Activated naive CD4-positive, alpha-beta T cell treated with anti-CD3 and anti-CD28 coated beads, Interleukin-2, amount 50 U/mL, for 24 hours (primary cell): ENCODE measurements around the gene RNF44.

Source experiments
- H3K27ac Mint-ChIP-seq: one replicate; pipeline ENCODE4 v1.8.0; 2021; ENCODE audit warnings: mild to moderate bottlenecking, mixed read lengths
- H3K27me3 Mint-ChIP-seq: one replicate; pipeline ENCODE4 v1.8.0; 2021; ENCODE audit warnings: mixed read lengths
- H3K36me3 Mint-ChIP-seq: one replicate; pipeline ENCODE4 v1.8.0; 2021; ENCODE audit warnings: mixed read lengths
- H3K4me1 Mint-ChIP-seq: one replicate; pipeline ENCODE4 v1.8.0; 2021; ENCODE audit warnings: mixed read lengths
- H3K4me3 Mint-ChIP-seq: one replicate; pipeline ENCODE4 v1.8.0; 2021; ENCODE audit warnings: mild to moderate bottlenecking, mixed read lengths
- H3K9me3 Mint-ChIP-seq: one replicate; pipeline ENCODE4 v1.8.0; 2021; ENCODE audit warnings: mixed read lengths

Gene RNF44

GRCh38 chr5:176521699-176522263 is 15.4 kb downstream of the RNF44 start:
- Mint-ChIP-seq H3K27ac (peak overlapping the region; percentile 30), H3K4me1 (peaks cover 19% of the 10 kb centered on the region), H3K4me3 (no peak overlapping the region), H3K27me3 (no peaks in the 10 kb centered on the region), H3K36me3 (no peaks in the 10 kb centered on the region), H3K9me3 (no peaks in the 10 kb centered on the region)

GRCh38 chr5:176521286-176521685 is 15.9 kb downstream of the RNF44 start:
- H3K4me3 Mint-ChIP-seq = no peak overlapping the region
- H3K36me3 Mint-ChIP-seq = no peaks in the 10 kb centered on the region
- peaks cover 20% of the 10 kb centered on the region for H3K4me1 Mint-ChIP-seq
- no peak overlapping the region for H3K27ac Mint-ChIP-seq
- H3K27me3 Mint-ChIP-seq = no peaks in the 10 kb centered on the region
- H3K9me3 Mint-ChIP-seq = no peaks in the 10 kb centered on the region

- H3K27me3 Mint-ChIP-seq = no peaks in the 10 kb centered on the region
- H3K27ac Mint-ChIP-seq = no peak overlapping the region
- no peak overlapping the region for H3K4me3 Mint-ChIP-seq
- no peaks in the 10 kb centered on the region for H3K36me3 Mint-ChIP-seq
- no peaks in the 10 kb centered on the region for H3K9me3 Mint-ChIP-seq
- H3K4me1 Mint-ChIP-seq = peaks cover 20% of the 10 kb centered on the region
Measured at GRCh38 chr5:176519810-176520720, 17.1 kb downstream of the RNF44 start.

GRCh38 chr5:176517053-176517661 is 20.0 kb downstream of the RNF44 start:
- H3K9me3 Mint-ChIP-seq = no peaks in the 10 kb centered on the region
- no peaks in the 10 kb centered on the region for H3K36me3 Mint-ChIP-seq
- no peaks in the 10 kb centered on the region for H3K27me3 Mint-ChIP-seq
- peaks cover 18% of the 10 kb centered on the region for H3K4me1 Mint-ChIP-seq
- no peak overlapping the region for H3K27ac Mint-ChIP-seq
- no peak overlapping the region for H3K4me3 Mint-ChIP-seq

GRCh38 chr5:176515396-176515795 is 21.8 kb downstream of the RNF44 start:
- Mint-ChIP-seq H3K4me1 (peaks cover 13% of the 10 kb centered on the region), H3K36me3 (no peaks in the 10 kb centered on the region), H3K27ac (no peak overlapping the region), H3K27me3 (no peaks in the 10 kb centered on the region), H3K9me3 (no peaks in the 10 kb centered on the region), H3K4me3 (no peak overlapping the region)

- no peaks in the 10 kb centered on the region for H3K9me3 Mint-ChIP-seq
- H3K36me3 Mint-ChIP-seq = no peaks in the 10 kb centered on the region
- H3K27me3 Mint-ChIP-seq = no peaks in the 10 kb centered on the region
- no peak overlapping the region for H3K4me3 Mint-ChIP-seq
- peak overlapping the region; percentile 21 for H3K27ac Mint-ChIP-seq
- peaks cover 17% of the 10 kb centered on the region for H3K4me1 Mint-ChIP-seq
Measured at GRCh38 chr5:176514244-176514950, 22.8 kb downstream of the RNF44 start.

GRCh38 chr5:176513788-176514187 is 23.4 kb downstream of the RNF44 start:
- Mint-ChIP-seq H3K27ac (peak overlapping the region; percentile 21), H3K9me3 (no peaks in the 10 kb centered on the region), H3K27me3 (no peaks in the 10 kb centered on the region), H3K4me3 (no peak overlapping the region), H3K4me1 (peaks cover 17% of the 10 kb centered on the region), H3K36me3 (no peaks in the 10 kb centered on the region)

GRCh38 chr5:176508603-176509002 is 28.6 kb downstream of the RNF44 start:
- peaks cover 4% of the 10 kb centered on the region for H3K4me1 Mint-ChIP-seq
- H3K27ac Mint-ChIP-seq = no peak overlapping the region
- peaks cover 12% of the 10 kb centered on the region for H3K36me3 Mint-ChIP-seq
- no peaks in the 10 kb centered on the region for H3K27me3 Mint-ChIP-seq
- no peak overlapping the region for H3K4me3 Mint-ChIP-seq
- no peaks in the 10 kb centered on the region for H3K9me3 Mint-ChIP-seq

- H3K9me3 Mint-ChIP-seq = no peaks in the 10 kb centered on the region
- H3K27ac Mint-ChIP-seq = peak overlapping the region; percentile 55
- no peak overlapping the region for H3K4me3 Mint-ChIP-seq
- no peaks in the 10 kb centered on the region for H3K27me3 Mint-ChIP-seq
- H3K36me3 Mint-ChIP-seq = peaks cover 12% of the 10 kb centered on the region
- peaks cover 4% of the 10 kb centered on the region for H3K4me1 Mint-ChIP-seq
Measured at GRCh38 chr5:176507911-176508310, 29.3 kb downstream of the RNF44 start.

GRCh38 chr5:176503496-176503895 is 33.7 kb downstream of the RNF44 start:
- Mint-ChIP-seq H3K36me3 (peaks cover 19% of the 10 kb centered on the region), H3K27me3 (no peaks in the 10 kb centered on the region), H3K27ac (no peak overlapping the region), H3K4me1 (no peaks in the 10 kb centered on the region), H3K9me3 (no peaks in the 10 kb centered on the region), H3K4me3 (no peak overlapping the region)

- no peaks in the 10 kb centered on the region for H3K27me3 Mint-ChIP-seq
- H3K4me3 Mint-ChIP-seq = no peak overlapping the region
- H3K27ac Mint-ChIP-seq = no peak overlapping the region
- H3K9me3 Mint-ChIP-seq = no peaks in the 10 kb centered on the region
- H3K36me3 Mint-ChIP-seq = peaks cover 19% of the 10 kb centered on the region
- no peaks in the 10 kb centered on the region for H3K4me1 Mint-ChIP-seq
Measured at GRCh38 chr5:176501333-176501732, 35.9 kb downstream of the RNF44 start.

- no peak overlapping the region for H3K4me3 Mint-ChIP-seq
- no peak overlapping the region for H3K27ac Mint-ChIP-seq
- no peaks in the 10 kb centered on the region for H3K4me1 Mint-ChIP-seq
- H3K27me3 Mint-ChIP-seq = no peaks in the 10 kb centered on the region
- H3K9me3 Mint-ChIP-seq = no peaks in the 10 kb centered on the region
- peaks cover 17% of the 10 kb centered on the region for H3K36me3 Mint-ChIP-seq
Measured at GRCh38 chr5:176500511-176500910, 36.7 kb downstream of the RNF44 start.

- H3K27me3 Mint-ChIP-seq = no peaks in the 10 kb centered on the region
- H3K27ac Mint-ChIP-seq = no peak overlapping the region
- peaks cover 9% of the 10 kb centered on the region for H3K36me3 Mint-ChIP-seq
- no peaks in the 10 kb centered on the region for H3K9me3 Mint-ChIP-seq
- no peaks in the 10 kb centered on the region for H3K4me1 Mint-ChIP-seq
- H3K4me3 Mint-ChIP-seq = no peak overlapping the region
Measured at GRCh38 chr5:176499273-176499672, 37.9 kb downstream of the RNF44 start.

GRCh38 chr5:176497852-176498251 is 39.4 kb downstream of the RNF44 start:
- H3K4me1 Mint-ChIP-seq = no peaks in the 10 kb centered on the region
- H3K4me3 Mint-ChIP-seq = no peak overlapping the region
- H3K9me3 Mint-ChIP-seq = no peaks in the 10 kb centered on the region
- peak overlapping the region; percentile 35 for H3K27ac Mint-ChIP-seq
- H3K27me3 Mint-ChIP-seq = no peaks in the 10 kb centered on the region
- peaks cover 9% of the 10 kb centered on the region for H3K36me3 Mint-ChIP-seq

- peaks cover 19% of the 10 kb centered on the region for H3K4me1 Mint-ChIP-seq
- H3K27ac Mint-ChIP-seq = peak overlapping the region; percentile 89
- H3K36me3 Mint-ChIP-seq = peaks cover 12% of the 10 kb centered on the region
- H3K9me3 Mint-ChIP-seq = no peaks in the 10 kb centered on the region
- H3K4me3 Mint-ChIP-seq = no peak overlapping the region
- H3K27me3 Mint-ChIP-seq = no peaks in the 10 kb centered on the region
Measured at GRCh38 chr5:176492431-176492830, 44.8 kb downstream of the RNF44 start.
